GM21717 (cell line): ENCODE results near the gene LRRC27.

Experiments used
- ATAC-seq: cut with Tn5 transposase; IDR thresholded peaks from one replicate; pipeline ENCODE4 v1.9.1; 2021; ENCODE audit warnings: mild to moderate bottlenecking, moderate library complexity; ENCODE audit not compliant: unreplicated experiment

Gene LRRC27

DNA sequence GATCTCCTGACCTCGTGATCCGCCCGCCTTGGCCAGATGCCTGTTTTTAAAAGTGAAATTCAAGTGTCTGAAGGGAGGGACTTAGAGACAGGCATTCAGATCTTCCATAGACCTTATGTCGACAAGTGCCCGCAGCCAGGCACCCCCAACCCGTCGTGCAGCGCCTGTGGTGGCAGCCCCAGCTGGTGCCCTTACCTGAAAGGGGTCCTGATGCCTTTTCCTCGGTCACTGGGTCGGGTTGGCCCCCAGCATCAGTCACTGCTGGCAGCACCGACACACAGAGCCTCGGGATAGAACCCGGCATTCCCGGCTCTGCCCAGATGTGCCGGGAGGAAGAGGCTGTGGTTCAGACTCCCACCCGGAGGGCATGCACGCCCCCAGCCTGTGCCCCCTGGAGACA, 23.3 kb downstream of the LRRC27 start:
- ATAC-seq, result no peak

GRCh38 chr10:132355754-132356153, 23.8 kb downstream of the LRRC27 start:
- no peak for ATAC-seq

DNA sequence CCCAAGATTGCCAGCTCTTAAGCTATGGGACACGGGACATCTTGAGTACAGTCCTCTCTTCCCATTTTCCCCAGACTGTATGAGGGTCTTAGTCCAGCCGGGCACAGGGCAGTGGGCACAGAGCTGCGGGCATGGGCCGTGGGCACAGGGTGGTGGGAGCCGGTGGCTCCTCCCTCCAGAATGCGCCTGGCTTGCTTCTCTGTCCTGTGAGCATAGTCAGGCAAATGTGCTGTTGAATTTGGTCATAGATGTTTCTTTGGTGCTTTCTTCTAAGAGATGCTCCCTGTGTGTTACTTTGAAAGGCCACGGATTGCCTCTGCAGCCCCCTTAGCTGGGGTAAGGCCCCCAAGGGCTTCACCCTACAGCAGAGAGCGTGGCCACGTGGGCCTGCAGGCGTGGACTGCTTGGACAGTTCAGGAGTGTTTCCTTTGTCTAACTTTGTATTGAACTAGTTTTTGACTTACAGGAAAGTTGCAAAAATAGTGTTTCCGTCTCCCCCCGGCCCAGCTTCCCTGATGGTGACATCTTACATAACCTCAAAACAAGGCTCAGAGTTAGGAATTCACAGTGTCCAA, 24.7 kb downstream of the LRRC27 start:
- no peak for ATAC-seq

DNA sequence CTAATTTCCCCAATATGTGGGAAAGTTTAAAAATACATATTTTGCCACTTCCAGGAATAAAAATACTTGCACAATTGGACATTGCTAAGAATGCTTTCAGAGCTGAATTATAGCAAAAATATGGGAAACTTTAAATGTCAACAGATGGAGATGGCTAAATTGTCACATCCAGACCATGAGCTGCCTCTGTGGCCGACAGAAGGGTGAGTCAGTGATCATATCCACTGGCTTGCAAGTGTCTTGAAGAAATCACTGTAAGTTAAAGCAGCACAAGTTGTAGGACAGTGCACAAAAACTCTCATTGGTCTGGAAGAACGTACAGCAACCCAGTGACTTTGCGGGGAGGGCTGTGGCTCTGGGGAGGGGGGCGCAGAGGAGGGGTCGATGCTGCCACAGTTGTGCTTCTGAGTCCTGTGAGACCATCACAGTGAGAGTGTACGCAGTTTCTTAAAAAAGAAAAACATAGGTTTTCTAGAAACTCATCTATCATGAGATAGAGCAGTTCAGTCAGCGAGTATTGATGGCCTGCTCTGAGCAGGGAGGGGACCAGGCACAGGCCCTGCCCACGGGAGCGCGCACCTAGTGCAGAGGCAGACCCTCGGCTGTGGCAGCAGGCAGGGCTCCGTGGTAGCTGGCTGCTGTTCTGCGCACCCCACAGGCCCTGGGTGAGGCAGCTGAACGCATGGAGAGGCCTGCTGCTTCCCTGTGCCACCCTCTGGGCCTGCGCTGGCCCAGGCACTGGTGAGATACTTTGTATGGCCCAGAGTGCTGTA, 25.5 kb downstream of the LRRC27 start:
- ATAC-seq, result no peak

DNA sequence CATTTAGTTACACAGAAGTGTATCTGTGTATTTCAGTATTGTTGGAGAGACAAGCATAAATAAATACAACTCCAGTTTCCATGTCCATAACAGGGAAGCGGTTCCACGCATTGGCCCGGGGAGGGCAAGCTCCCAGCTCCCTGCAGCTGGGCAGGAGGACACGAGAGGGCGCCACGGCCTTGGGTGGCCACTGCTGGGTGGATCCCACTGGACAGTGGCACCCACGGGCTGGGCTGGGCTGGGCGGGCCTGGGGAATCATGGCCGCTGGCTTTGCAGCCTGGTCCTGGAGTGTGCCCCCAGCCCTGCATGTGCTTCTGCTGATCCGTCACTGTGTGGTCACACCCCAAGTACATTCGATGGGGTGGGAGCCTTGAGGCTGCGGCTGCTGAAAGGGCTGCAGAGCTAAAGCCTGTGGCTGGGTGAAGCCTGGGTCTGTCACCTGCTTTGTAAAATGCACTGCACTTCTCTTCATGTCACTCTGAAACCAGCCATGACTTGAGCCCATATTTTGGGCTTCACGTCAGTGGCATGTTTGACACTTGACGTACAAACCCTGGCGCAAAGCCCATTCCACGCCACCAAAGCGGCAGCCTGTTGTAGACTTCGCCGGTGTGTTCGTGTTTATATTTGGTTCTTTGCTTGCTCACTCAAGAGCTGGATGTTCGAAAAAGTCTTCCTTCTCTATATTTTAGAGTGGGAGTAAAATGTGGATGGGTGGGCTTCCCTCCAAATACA, 27.5 kb downstream of the LRRC27 start:
- no peak for ATAC-seq

DNA sequence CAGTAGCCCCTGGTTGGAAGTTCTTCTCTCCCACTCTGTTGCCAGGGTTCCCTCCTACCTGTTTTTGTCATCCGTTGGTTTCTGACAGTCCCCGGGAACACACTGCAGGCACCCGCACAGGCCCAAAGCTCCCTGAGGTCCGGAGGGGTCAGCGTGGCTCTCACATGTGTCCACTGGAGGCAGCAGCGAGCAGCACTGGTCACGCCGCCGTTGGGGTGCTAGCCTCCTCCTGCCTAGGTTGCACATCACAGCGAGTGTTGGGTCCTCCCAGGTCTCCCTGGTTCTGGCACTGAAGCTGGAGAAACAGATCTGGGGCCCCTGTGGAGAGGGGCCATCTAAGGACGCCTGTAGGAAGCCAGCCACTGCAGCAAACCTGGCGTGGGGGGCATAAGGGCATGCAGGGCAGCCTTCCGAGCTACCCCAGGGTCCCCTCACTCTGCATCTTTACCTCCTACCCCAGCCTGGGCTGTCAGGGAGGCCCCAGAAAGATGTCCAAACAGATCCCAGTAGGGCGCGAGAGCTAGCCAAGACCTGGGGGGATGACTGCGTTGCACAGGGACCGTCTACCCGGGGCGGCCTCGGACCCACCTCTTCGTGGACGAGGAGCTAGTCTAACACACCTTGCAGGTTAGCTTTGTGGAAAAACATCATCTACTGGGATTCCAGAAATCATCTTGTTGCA, 28.9 kb downstream of the LRRC27 start:
- ATAC-seq, result no peak

DNA sequence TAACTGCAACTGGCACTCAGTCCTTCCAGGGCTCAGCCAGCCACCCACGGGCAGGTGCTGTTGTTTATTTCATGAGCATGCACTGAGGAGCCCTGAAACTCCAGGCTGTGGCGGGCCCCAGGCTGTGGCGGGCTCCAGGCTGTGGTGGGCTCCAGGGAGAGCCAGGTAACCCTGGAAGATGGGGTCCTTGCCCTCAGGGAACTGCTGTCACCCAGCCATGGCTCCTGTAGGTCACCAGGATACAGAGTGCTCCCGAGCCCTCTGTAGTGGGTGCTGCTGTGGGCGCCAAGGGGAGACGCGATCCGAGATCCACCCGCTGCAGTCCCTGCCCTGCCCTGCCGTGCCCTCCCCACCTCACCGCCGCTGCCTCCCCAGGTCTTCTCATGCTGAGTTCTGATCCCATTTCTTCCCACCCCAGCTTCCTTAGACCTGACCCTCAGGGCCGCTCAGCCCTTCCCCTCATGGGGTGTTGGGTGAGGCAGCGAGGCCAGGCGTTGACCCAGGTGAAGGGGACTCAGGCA, 29.6 kb downstream of the LRRC27 start:
- no peak for ATAC-seq

GRCh38 chr10:132362151-132362611, 30.2 kb downstream of the LRRC27 start:
- ATAC-seq, result no peak

- no peak for ATAC-seq
Measured at GRCh38 chr10:132363376-132363775, 31.4 kb downstream of the LRRC27 start.

GRCh38 chr10:132363921-132364593, 32.1 kb downstream of the LRRC27 start:
- ATAC-seq, result no peak

GRCh38 chr10:132364594-132364970, 32.6 kb downstream of the LRRC27 start:
- ATAC-seq, result no peak

DNA sequence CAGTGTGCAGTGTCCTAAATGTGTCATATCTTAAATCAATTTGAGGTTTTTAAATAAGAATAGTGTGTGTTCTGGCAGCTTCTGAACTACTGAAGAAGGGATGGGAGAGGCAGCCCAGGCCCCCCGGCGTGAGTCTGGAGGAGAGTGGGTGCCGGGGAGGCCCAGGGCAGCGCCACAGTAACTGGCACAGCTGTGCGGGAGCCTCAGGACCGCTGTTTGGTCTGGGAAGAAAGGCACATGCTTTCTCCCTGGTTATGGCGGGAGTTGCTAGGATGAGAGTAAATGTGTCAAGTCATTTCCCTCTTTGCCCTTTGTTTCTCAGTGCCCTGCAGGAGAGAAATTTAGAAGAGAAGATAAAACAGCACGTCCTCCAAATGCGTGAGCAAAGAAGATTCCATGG, 33.1 kb downstream of the LRRC27 start:
- ATAC-seq, result no peak

DNA sequence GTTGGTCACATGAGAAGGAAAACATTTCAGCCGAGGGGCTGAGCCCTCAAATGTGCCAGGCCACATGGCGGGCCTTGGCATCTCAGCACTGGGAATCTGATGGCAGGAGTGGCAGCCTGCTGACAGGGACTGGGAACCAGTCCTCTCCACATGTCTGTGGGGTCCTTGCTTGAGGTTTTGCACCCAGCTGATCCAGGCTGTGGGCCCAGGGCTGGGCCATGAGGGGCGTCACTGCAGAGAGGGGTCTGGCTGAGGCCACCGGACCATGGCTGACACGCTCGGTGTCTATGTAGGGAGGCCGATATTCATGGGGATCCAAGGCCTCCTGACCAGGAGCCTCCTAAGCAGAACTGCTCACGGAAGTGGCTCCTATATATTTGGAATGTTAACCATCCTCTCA, 34.0 kb downstream of the LRRC27 start:
- no peak for ATAC-seq

GRCh38 chr10:132366499-132366898, 34.5 kb downstream of the LRRC27 start:
- ATAC-seq, result no peak

GRCh38 chr10:132368391-132368790, 36.4 kb downstream of the LRRC27 start:
- no peak for ATAC-seq

- ATAC-seq, result no peak
Measured at GRCh38 chr10:132368881-132369635, 37.1 kb downstream of the LRRC27 start.

DNA sequence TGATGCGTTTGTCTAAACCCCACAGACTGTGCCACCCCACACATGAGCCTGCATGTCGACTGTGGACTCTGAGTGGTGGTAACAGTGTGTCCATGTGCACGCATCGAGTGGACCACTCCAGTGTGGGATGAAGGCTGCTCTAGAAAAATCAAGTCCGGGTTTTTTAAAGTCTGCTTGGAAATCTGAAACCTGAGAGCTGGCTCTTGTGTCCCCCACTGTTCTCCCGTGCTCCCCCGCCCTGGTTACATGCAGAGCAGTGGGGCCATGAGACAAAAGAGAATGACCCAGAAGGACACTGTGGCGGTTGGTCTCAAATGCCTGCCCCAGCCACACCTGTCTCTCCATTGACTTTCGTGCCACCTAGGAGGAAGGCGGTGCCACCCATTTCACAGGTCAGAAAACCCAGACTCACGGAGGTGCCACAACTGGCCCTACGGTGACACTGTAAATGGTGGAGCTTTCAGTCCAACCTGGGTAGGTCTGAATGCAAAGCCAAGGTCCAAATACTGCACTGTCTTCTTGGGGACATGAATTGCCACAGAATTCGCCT, 37.7 kb downstream of the LRRC27 start:
- no peak for ATAC-seq

- no peak for ATAC-seq
Measured at GRCh38 chr10:132370426-132371340, 38.7 kb downstream of the LRRC27 start.
